HepG2 (cell line): ENCODE data around the gene AADACL4. TPM values are rescaled to one million over a fixed set of nuclear protein-coding genes. Genes with fewer than 3 reads are reported as not detected.

ENCODE experiments used
- BRF2 ChIP-seq: sonication (generic); formaldehyde crosslinking; IDR thresholded peaks from 2 replicates; pipeline ENCODE4 v1.8.1; 2022; ENCODE audit warnings: mild to moderate bottlenecking, missing genetic modification reagents
- FOXJ3 ChIP-seq: sonication (generic); formaldehyde crosslinking; IDR thresholded peaks from 2 replicates; pipeline ENCODE4 v1.4.0; 2020; ENCODE audit warnings: missing genetic modification reagents, mild to moderate bottlenecking, borderline replicate concordance
- GMEB1 ChIP-seq: sonication (generic); formaldehyde crosslinking; IDR thresholded peaks from 2 replicates; pipeline ENCODE4 v1.5.1; 2020; ENCODE audit warnings: missing genetic modification reagents, mild to moderate bottlenecking, borderline replicate concordance
- JARID2 ChIP-seq: sonication (generic); formaldehyde crosslinking; IDR thresholded peaks from 2 replicates; pipeline ENCODE4 v1.8.1; 2023; ENCODE audit warnings: missing genetic modification reagents, inconsistent platforms; ENCODE audit not compliant: insufficient replicate concordance
- KIAA2018 ChIP-seq: sonication (generic); formaldehyde crosslinking; IDR thresholded peaks from 2 replicates; pipeline ENCODE4 v1.5.0; 2020; ENCODE audit warnings: mild to moderate bottlenecking, missing genetic modification reagents, borderline replicate concordance
- REST ChIP-seq, 2 experiments: IDR thresholded peaks; 2 replicates each; pipeline ENCODE4 v1.6.1; 2011 to 2012; ENCODE audit warnings: low read length in 2 of 2, borderline replicate concordance in 1 of 2, low read depth in 1 of 2, mild to moderate bottlenecking in 1 of 2, moderate library complexity in 1 of 2
- SCMH1 ChIP-seq: sonication (generic); formaldehyde crosslinking; IDR thresholded peaks from 2 replicates; pipeline ENCODE4 v1.9.0; 2021; ENCODE audit warnings: missing genetic modification reagents, mild to moderate bottlenecking, borderline replicate concordance
- ZNF30 ChIP-seq: sonication (generic); formaldehyde crosslinking; IDR thresholded peaks from 2 replicates; pipeline ENCODE4 v1.5.0; 2020; ENCODE audit warnings: mild to moderate bottlenecking, missing genetic modification reagents
- ZNF569 ChIP-seq: sonication (generic); formaldehyde crosslinking; IDR thresholded peaks from 2 replicates; pipeline ENCODE4 v1.5.0; 2020; ENCODE audit warnings: mild to moderate bottlenecking, missing genetic modification reagents, moderate library complexity, borderline replicate concordance
- polyA plus RNA-seq, 8 experiments: library from polyadenylated mRNA; depleted of rRNA in 3 of 8; stranded (reverse) in 7 of 8; unstranded in 1 of 8; fragments of >200 nt; fragmentation: Illumina TruSeq in 4 of 8; extraction: Trizol in 4 of 8; gene quantifications; 2 replicates each; pipeline versions ENCODE4 v1.2.1 to v1.2.3, GENCODE V29; 2011 to 2016; ENCODE audit warnings: low read depth in 4 of 8, missing spikeins in 1 of 8, mixed read lengths in 1 of 8; ENCODE audit not compliant: insufficient read depth in 1 of 8
- total RNA-seq, 5 experiments: library from RNA; depleted of rRNA; stranded (reverse); fragments of >200 nt; fragmentation: Illumina TruSeq; extraction: Trizol; gene quantifications; 2 replicates each; pipeline ENCODE4 v1.2.3, GENCODE V29; 2016; ENCODE audit warnings: low read depth in 1 of 5

AADACL4 gene
- total and polyA plus RNA-seq, 2 of the 13 experiments (the other 11 are each of a cell fraction or from before 2014, with no cell fraction given), result not detected

GRCh38 chr1:12604114-12604874 lies 39.6 kb upstream of the AADACL4 start (continued):
- no peak for TF ChIP-seq REST (IDR thresholded peaks at IDR 0.05; ENCODE audit: borderline replicate concordance in 1 of 2, low read depth in 1 of 2, low read length in 2 of 2)
- no peak for TF ChIP-seq ZNF30 (CRISPR knock-in tag)
- TF ChIP-seq BRF2 (CRISPR knock-in tag), result no peak
- TF ChIP-seq GMEB1 (CRISPR knock-in tag), result no peak
- TF ChIP-seq KIAA2018 (CRISPR knock-in tag), result no peak
- TF ChIP-seq FOXJ3 (CRISPR knock-in tag), result peak; percentile 22; the same call in 1 of the 2 replicates
- no peak for TF ChIP-seq ZNF569
- TF ChIP-seq SCMH1 (CRISPR knock-in tag), result no peak
- no peak for TF ChIP-seq JARID2
